Measurements from ENCODE around the gene MAPK9.
"Not testable (repeated sequence)": the region's sequence is repeated elsewhere in the genome, so short reads cannot be mapped to it uniquely, and the experiment has no call there.

MAPK9 gene

DNA sequence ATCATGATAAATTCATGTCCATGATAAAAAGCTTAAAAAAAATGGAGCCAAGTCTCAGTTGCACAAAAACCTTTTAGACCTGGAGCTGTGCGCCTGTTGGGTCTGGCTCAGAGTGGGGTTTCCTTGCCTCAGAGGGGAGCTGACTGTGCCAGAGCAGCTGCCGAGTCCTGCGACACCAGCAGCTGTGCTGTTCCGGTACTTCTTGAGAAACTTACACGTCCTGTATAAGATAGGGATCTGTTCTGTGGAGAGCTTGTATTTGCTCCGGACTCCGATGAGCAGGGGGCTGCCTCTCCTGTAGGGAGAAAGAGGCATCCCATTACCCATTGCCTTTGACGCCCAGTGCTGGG is 32.7 kb upstream of the MAPK9 start:
- no peak for DNase-seq

DNA sequence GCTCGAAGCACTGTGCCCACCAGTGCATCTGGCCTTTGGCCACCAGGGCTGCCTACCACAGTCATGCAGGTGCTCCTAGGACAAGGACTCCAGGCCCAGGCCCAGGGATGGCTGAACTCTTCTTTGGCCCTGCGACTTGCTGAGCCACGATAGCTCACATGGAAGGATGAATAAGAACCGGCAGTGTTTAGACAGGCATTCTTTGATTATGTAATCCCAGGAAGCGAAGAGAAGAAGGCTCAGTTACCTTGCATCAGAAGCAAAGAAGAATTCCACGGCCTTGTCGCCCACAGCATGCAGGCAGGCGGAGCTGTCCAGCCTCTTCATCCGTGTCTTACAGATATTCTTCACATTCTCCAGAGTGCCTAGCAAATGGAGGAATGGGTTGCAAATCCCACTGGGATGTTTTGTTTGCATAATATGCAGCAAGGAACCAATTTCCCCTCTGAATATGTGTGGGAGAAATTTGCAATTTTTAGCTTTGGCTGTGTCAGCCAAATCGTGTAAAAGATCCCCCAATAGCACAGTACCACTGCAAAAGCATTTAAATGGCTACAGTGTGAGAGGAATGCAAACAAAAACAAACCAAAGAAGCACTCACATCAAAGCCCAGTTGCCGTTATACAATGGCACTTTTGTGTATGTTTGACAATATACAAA is 32.2 kb upstream of the MAPK9 start:
- DNase-seq = no peak

DNA sequence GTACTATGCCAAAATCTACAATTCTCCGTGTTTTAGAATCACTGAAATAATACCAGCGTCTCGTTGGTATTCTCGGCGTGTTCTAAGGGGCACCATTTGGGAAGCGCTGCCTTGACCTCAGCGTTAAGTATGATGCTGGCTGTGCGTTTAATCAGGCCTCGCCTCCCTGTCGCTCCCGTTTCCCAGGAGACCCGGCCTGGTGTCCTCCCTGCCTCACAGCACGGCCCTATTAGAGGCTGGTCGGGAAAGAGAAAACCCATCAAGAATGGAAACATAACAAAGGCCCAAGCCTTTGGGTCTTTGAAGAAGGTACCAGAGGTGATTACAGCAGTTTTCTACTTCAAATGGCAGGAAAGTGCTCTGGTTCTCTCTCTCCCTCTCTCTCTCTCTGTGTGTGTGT is 31.3 kb upstream of the MAPK9 start:
- DNase-seq = no peak

DNA sequence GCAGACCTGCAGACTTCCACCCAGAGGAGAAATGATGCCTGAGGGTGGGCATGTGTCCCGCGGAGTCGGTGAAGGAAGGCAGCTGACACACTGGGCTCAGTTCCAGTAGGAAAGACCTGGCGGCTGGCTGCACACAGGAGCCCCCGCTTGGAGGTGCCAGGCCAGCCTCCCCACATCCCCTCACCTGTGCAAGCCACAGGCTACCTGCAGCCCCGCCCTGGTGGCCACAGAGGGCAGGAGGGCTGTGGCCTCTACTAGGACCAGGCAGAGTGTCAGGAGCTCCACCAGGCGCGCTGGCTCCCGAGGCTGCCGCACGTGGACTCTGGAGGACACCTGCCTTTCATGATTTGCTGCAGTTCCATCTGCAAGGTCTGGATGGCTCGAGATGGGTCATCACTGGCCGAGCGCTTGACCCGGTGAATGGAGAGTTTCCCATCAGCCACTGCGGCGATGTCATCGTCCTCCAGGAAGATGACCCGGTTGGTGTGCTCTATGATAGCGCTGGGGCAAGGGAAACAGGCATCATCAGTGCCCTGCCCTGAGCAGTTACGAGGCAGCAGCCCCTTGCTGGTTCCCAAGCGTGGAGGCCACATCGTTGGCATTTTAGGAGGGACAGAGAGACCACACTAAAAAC is 26.7 kb upstream of the MAPK9 start:
- DNase-seq = no peak

DNA sequence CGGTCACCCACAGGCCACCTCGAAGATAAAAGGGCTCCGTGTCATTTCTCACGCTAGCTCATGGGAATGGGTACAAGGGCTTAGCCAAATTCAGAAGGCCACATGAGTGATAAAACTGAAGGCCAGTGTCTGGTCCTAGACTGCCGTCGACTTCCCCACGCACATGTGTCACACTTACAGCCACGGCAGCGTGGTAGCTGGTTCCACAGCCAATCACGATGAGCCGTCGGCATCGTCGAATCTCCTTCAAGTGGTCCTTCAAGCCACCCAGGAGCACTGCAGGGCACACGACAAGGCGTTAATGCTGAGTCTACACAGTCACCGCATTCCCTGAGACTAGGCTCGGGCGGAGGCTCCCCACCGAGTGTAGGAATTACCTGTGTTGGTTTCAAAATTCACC is 24.7 kb upstream of the MAPK9 start:
- no peak for DNase-seq

DNA sequence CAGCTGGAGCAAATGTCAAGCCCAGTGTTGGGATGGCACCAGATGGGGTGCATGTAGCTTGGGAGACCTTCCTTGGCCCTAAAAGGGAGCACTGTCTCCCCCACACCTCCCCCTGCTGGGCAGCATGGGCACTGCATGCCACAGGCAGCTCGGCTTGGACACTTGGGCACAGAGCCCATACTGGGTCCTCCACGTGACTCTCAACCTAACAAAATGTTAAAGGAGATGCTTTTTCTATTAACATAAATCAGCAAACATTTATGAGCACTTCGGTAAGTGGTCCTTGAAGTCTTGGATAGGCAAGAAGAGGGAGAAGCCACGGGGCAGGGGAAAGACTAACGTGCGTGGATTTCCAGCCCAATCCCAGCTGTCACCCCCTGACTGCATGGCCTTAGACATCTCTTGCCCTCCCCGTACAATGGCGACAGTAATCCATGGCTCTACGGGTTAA is 23.9 kb upstream of the MAPK9 start:
- DNase-seq = peak; percentile 44

DNA sequence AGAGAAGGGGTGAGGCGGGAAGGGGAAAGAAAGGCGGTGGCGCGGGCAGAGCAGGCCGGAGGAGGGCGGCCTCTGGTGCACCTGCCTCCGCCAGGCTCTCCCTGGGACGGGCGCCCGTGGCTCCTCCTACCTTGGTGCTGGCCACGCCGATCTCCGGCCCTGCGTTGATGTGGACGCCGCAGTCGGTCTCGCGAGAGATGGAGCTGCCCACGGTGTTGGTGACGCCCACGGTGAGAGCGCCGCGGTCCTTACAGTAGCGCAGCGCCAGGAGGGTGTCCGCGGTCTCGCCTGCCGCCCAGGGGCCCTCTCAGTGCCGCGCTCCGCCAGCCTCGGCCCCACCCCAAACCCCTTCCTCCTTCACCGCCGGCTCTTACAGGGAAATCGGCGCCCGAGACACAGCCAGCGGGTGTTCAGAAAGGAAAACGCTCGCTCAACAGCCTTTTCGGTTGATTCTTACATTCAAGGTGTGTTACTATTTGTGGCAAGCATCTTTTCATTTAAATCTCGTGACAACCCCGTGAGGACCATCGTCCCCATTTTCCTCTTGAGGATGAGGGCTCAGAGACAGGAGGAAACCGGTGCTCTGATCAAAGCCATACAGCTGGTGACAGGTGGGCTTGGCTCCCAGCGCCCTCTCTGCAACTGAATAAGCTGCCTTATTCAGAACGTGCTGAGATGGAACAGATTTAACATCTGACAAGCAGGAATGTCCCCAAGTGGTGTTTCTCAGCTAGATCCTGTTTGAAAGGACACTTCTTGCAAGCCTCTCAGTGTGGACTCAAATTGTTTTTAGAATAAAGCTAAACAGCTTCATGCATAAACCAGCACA is 22.0 kb upstream of the MAPK9 start:
- DNase-seq = no peak

DNA sequence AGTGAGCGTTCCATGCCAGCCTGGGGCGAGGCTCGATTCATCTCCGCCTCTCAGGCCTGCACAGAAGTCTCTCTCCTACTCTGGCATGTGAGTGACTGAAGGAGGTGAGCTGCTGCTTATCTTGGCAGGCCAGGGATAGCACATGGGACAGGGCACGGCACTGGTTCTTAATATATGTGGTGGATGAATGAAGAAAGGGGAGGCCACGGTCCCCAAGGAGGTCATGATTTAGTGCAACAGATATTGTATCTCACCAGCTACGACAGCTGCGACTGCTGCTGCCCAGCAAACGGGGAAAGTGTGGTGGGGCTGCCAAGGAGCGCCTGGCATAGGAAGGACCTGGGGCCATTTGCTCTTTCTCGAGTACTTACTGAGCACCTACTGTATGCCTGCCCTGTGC is 19.3 kb upstream of the MAPK9 start:
- no peak for DNase-seq

DNA sequence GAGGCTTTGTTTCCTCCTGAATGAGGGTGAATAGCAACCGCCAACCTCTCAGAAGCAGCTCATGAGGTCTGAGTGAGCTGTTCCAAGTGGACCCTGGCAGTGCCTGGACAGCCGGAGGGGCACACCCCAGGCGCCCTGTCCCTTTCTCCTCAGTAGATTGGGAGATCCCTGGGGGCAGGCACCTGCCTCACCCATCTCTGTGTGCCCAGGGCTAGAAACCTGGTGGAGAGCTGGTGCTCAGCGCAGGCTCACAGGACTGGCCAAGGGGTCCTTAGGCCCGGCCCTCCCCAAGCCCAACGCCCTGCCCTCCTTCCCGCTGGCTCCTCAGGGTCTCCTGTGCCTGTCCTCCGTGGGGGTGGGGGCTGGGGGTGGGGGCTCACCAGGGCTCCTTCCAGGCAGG is 14.9 kb upstream of the MAPK9 start:
- DNase-seq = no peak

DNA sequence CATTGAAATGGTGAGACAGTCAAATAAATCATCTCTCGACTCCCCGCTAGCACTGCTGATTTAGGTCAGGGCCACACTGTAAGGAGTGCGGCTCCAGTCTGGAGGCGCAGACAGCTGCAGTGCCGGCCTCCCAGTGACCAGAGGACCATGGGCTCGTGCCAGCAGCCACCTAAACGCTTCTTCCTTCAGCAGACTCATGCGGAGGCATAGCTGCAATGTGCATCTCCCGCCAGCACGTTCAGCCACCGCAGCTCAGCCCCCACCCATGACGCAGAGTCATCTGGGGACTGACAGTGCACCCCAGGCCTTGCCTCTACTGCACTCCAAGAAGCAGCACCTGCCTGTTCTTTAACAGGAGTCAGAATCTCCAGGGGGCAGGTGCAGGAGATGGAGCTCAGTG is 13.6 kb upstream of the MAPK9 start:
- DNase-seq = no peak

DNA sequence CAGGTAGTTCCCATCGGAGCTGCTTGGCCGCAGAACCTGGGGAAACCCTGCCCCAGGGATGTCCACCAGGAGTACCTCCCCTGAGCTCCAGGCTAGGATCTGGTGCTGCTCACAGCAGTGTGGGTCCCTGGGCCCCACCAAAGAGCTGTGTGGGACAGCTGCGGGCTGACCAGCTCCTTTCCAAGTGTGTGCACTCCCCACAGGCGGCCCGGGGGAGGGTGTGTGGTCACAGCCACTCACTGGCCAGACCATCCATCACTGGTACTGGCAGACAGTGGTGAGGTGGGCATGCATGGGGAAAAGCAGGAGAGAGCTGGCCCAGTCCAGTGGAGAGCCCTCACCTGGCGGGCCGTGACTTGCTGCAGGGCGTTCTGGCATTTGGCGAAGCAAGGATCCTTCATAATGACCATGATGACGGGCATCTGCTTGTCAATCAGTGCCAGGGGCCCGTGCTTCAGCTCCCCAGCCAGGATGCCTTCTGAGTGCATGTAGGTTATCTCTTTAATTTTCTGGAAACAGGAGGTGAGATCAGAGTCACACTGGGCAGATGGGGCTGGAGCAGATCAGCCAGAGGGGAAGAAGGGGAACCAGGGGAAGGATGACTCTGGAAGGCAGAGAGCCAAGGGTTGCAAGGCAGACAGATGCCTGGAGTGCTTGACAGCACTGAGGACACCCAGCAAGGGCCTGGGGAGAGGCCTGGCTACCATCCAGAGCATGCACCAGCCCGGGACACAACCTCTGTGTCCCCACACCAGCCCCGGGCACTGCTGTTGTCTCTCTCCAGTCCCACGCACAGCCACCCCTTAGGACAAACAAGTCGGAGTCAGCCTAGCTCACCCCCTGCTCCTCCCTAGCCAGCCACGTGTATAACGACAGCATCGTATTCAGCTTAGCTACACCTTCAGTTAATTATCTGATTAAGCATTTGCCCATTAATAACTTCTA is 12.8 kb upstream of the MAPK9 start:
- no peak for DNase-seq

DNA sequence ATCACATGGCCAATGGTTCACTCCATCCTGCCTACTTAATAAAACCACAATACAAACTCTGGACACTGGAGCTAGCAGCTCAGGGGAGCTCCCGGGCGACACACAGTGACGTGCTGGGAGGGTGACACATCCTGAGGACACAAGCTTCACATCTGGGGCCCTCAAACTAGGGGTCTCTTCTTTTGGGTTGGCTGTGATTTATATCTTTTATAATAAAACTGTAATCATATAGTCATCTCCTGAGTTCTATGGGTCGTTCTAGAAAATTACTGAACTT is 12.1 kb upstream of the MAPK9 start:
- DNase-seq = no peak

DNA sequence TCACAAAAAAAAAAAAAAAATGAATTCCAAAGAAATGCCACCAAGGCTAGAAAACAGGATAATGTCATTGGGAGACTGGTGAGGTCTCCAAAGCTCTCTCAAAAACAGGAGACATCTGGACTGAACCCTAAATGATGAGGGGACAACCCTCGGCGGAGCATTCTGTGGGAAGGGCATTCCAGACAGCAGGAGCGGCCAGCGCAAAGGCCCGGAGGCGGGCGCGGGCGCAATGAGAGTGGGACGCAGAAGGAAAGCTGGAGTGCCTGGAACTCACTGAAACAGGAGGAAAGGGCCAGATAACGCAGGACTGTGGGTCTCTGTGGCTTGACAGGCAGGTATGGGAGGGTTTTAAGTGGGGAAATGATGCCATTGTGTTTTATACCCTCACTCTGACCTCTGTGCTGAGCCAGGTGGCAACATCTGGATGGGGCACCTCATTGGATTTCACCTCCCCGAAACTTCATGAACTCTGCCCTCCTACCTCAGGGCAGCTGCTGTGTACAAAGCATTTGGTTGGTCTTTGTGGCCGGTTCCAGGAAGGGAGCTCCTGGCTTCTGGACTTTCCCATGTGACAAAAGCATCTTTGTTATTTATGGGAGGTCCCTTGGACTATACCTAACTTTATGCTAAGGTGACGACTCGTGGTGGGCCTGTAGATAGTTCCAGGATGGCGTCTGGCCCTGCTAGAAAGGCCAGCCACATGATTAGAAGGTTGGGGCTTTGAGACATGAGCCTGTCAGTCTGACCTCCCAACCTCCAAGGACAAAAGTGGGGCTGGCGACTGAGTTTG is 11.5 kb upstream of the MAPK9 start:
- no peak for DNase-seq

DNA sequence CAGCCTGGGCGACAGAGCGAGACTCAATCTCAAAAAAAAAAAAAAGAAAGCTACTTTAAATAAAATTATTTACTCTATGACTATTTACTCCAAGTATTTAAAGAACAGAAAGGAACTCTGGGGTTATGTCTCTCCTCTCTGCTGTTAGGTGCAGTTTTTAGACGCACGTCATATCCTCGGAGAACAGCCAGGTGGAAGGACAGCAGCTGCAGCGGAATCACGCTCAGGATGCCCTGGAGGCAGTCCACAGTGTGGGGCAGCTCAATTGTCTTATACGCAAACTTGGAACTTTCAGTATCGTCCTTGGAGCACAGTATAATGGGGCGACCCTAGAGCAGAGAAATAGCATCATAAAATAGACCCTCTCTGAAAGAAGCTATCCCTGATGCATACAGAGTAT is 10.4 kb upstream of the MAPK9 start:
- DNase-seq = no peak

DNA sequence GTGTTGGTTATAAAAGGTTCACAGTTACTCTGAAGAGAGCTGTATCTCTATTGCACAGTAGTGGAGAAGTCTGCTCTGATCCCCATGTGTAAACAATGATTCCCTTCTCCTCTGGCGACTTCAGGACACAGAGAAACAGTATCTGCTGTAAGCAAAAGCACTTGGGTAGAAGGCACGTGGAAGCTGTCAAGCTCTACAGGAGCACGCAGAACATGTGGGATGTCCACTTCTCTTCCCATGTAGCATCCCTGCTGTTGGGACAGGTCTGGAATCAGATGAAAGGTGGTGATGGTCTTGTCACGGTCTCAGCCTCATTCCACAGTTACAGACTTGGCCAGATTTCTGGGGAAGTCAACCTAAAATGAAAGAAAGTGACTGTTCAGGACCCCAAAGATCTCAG is 9.4 kb upstream of the MAPK9 start:
- no peak for DNase-seq

DNA sequence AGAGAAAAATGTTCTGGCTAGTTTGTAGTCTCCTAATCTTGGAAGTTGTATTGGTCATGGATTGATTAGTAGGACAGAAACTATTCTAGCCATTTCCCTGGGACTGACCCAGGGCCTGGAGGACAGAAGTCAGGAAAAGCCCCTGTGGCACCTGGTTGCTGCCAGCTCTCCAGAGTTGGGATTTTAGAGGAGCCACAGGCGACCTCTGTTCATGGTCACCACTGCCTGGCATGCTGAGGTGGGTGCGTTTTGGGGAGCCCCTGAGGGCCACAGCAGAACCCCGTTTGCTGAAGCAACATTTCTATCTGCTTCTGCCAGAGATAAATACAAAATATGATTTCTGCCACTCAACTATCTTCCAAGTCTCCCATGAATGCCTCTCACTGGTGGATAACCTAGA is 7.6 kb upstream of the MAPK9 start:
- DNase-seq = no peak

DNA sequence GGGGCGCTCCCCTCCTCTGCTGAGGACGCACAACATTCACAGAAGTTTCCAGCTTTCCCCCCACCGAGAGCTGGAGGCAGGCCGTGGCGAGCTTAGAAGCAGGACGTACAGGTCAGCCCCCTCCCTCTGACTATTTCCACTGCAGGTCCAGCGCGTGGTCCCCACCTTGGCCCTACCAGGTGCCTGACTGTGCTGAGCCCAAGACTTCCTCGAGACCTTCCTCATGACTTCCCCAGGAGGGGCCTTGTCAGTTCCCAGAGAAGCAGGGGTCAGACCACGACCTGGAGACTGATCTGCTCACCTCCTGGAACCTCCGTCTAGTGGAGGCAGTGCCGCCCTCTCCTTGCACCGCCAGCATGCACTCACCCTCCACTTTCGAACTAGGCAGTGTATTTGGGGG is 7.1 kb upstream of the MAPK9 start:
- DNase-seq = not testable (repeated sequence)

DNA sequence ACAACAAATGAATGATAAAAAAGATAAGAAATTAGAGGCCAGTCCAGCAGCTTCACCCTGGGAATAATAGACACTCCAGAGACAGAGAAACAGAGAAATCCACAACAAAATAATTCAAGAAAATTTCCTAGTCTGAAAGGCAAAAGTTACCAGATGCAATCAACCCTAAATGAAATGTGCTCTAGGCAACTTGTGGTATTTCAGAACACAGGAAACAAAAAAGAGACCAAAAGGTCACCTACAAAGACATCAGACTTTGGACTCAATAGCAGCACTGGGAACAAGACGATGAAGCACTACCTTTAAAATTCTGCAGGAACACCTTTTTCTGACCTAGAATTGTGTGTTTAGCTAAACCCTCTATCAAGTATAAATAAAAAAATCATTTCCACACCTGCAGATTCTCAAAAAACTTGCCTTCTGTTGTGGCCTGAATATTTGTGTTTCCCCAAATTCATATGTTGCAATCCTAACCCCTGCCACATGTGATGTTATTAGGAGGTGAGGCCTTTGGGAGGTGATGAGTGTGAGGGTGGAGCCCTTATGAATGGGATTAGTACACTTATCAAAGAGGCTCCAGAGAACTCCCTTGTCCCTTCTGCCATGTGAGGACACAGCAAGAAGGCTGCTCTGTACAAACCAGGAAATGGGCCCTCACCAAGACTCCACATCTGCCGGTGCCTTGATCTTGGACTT is 5.9 kb upstream of the MAPK9 start:
- no peak for DNase-seq

DNA sequence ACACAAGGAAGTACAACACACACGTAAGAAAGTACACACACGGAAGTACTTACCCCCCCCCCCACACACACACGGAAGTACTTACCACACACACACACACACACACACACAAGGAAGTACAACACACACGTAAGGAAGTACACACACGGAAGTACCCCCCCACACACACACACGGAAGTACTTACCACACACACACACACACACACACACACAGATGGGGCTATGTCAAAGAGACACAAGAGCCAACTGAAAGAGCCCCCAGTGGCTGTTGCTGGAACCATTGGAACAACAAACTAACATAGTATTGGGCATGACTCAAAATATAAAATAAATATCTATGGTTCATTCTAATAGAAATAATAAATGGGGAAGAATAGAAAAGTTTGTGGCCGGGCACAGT is 4.9 kb upstream of the MAPK9 start:
- no peak for DNase-seq

DNA sequence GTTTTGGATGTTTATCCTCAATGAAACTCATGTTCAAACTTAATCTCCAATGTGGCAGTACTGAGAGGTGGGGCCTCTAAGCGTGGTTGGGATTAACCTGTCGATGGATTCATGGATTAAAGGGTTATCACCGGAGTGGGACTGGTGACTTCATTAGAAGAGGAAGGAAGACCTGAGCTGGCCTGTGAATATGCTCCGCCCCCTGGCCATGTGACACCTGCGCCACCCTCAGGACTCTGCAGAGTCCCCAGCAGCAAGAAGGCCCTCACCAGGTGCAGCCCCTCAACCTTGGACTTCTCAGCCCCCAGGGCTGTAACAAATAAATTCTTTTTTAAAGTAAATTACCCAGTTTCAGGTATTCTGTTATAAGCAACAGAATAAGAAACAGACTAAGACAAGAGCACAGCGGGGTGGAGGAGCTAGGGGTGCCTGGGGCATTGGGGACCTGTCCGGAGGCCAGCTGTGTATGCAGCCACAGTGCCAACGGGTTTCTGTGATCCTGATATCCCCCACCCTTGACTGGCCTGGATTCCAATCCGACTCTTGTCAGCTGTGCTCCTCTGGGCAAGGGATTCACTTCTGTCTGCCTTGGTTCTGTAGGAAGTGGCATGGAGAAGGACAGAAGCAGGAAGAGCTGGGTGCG is 3.2 kb upstream of the MAPK9 start:
- DNase-seq = no peak

DNA sequence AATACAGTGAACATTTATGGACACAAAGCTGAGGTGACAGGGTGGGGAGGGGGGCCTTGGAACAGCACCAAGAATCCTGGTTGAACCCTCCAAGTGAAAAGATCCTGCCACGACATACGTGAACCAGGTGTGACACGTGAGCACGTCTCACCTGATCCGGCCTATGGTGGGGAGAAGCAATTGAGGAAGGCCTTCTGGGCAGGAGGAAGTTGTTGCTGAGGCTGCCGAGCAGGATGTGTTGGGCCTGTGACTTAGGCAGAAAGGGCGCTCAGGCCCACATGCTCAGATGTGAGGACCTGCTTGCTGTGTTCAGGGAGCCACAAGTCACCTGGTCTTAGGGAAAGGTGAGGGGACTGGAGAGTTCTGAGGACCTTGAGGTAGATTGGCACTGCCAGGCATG is 2.5 kb upstream of the MAPK9 start:
- DNase-seq = no peak
